ENCODE measurements around the gene NAP1L2.
A peak's percentile ranks its signal among the peaks of the same experiment; 100 is the strongest.
"Not testable (repeated sequence)": the region's sequence is repeated elsewhere in the genome, so short reads cannot be mapped to it uniquely, and the experiment has no call there.

The NAP1L2 gene

GRCh38 chrX:73214426-73215094 lies at the start of gene NAP1L2:
TSS of gene NAP1L2 (minus strand) at chrX:73214851. CDS start at chrX:73214492, 359 bp downstream.
- Histone ChIP-seq H3K4me3 (peak within 1 kb of the TSS; percentile 17 to 51 (median 38)), H3K27ac (peak within 1 kb of the TSS in 7 of 21 experiments; percentile 9 to 65 (median 45))

- no peak overlapping the region for H3K27ac ChIP-seq
Observed at GRCh38 chrX:73262991-73263390, 48.3 kb upstream of the NAP1L2 start.

GRCh38 chrX:73239242-73239641 lies 24.6 kb upstream of the NAP1L2 start:
- no peak overlapping the region for H3K27ac ChIP-seq
- no peak overlapping the region for H3K4me3 ChIP-seq

More at GRCh38 chrX:73262991-73263390, 48.3 kb upstream of the NAP1L2 start:
- H3K4me3 ChIP-seq: no peak overlapping the region

GRCh38 chrX:73217621-73218020 lies 3.0 kb upstream of the NAP1L2 start:
- no peak overlapping the region for H3K27ac ChIP-seq

GRCh38 chrX:73215246-73215645 lies 595 bp upstream of the NAP1L2 start:
- H3K4me3 ChIP-seq: peak overlapping the region in 4 of 7 experiments; percentile 25 to 51 (median 44)

More at GRCh38 chrX:73217621-73218020, 3.0 kb upstream of the NAP1L2 start:
- no peak overlapping the region for H3K4me3 ChIP-seq

GRCh38 chrX:73213734-73214425 lies 771 bp downstream of the NAP1L2 start:
- Histone ChIP-seq H3K27ac (peak overlapping the region in 5 of 21 experiments; percentile 9 to 56 (median 45)), H3K4me3 (peak overlapping the region; percentile 17 to 51 (median 38))

More at GRCh38 chrX:73215246-73215645, 595 bp upstream of the NAP1L2 start:
- peak overlapping the region in 4 of 21 experiments; percentile 0 to 44 (median 24) for H3K27ac ChIP-seq

- Histone ChIP-seq H3K4me3 (no peak overlapping the region), H3K27ac (no peak overlapping the region)
Observed at GRCh38 chrX:73206366-73206765, 8.3 kb downstream of the NAP1L2 start.

- no peak overlapping the region for H3K4me3 ChIP-seq
- H3K27ac ChIP-seq: no peak overlapping the region
Observed at GRCh38 chrX:73182502-73183114, 32.0 kb downstream of the NAP1L2 start.

- not testable (repeated sequence) for H3K27ac ChIP-seq, H3K4me3 ChIP-seq
Observed at GRCh38 chrX:73168945-73169344, 45.7 kb downstream of the NAP1L2 start.

Measured in skin epidermis (tissue), 12 donors.